HS-27A (cell line): Measurements from ENCODE around the gene GJC1.

Experiments
- DNase-seq: peaks from one replicate; pipeline ENCODE4 v3.0.0-alpha.2; 2012; ENCODE audit warnings: low read depth, missing footprints

Gene GJC1

DNA sequence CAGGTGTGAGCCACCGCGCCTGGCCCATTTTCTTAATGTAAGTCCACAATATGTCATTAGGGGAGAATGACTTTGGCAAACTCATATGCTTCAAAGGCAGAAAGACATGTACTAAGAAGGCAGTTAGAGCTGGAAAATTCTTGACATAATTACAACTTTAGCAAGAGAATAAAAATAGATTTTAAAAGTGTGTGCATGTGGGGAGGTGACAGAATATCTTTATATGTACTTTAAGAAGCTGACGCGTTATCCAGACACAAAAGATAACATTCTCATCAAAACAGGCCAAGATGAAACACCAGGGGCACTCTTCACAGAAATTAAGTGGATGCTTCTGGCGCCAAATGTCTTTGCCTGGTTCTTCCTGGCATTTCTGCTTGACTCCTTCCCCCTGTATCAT is 28.2 kb downstream of the GJC1 start:
- DNase-seq, result no peak

GRCh38 chr17:44798356-44798755 is 31.7 kb downstream of the GJC1 start:
- DNase-seq, result no peak

- DNase-seq, result no peak
Measured at GRCh38 chr17:44797802-44798201, 32.3 kb downstream of the GJC1 start.

DNA sequence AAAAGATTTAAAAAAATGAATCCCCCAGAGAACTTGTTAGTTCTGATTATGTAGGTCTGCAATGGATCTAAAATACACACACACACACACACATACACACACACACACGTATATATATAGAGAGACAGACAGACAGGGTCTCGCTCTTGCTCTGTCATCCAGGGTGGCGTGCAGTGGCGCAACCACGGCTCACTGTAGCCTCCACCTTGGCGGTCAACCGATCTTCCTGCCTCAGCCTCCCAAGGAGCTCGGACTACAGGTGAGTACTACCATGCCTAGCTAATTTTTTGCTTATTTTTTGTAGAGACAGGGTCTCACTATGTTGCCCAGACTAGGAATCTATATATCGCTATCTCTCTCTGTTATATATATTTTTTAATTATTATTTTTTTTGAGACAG is 33.4 kb downstream of the GJC1 start:
- no peak for DNase-seq

GRCh38 chr17:44795928-44796327 is 34.2 kb downstream of the GJC1 start:
- no peak for DNase-seq

DNA sequence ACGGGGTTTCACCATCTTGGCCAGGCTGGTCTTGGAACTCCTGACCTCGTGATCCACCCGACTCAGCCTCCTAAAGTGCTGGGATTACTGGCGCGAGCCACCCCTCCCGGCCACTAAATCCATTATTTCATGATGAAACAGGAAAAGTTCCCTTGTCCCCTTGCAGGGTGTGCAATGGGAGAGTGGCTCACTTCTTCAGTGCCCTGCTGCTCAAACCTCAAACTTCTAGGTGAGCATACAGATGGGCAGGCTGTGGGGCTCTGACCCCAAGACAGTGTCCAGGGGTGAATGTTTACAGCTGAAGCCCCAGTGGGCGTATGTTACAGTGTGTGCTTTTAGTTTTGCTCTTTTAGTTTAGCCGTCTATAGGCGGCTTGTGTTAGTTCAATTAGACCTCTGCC is 34.7 kb downstream of the GJC1 start:
- DNase-seq, result no peak

- no peak for DNase-seq
Measured at GRCh38 chr17:44794851-44795413, 35.2 kb downstream of the GJC1 start.

- no peak for DNase-seq
Measured at GRCh38 chr17:44793885-44794842, 35.9 kb downstream of the GJC1 start.

- no peak for DNase-seq
Measured at GRCh38 chr17:44792276-44792675, 37.8 kb downstream of the GJC1 start.

- DNase-seq, result no peak
Measured at GRCh38 chr17:44788139-44788538, 41.9 kb downstream of the GJC1 start.

- DNase-seq, result no peak
Measured at GRCh38 chr17:44787271-44787940, 42.7 kb downstream of the GJC1 start.

- DNase-seq, result no peak
Measured at GRCh38 chr17:44786551-44787081, 43.5 kb downstream of the GJC1 start.

GRCh38 chr17:44785921-44786320 is 44.2 kb downstream of the GJC1 start:
- DNase-seq, result no peak

DNA sequence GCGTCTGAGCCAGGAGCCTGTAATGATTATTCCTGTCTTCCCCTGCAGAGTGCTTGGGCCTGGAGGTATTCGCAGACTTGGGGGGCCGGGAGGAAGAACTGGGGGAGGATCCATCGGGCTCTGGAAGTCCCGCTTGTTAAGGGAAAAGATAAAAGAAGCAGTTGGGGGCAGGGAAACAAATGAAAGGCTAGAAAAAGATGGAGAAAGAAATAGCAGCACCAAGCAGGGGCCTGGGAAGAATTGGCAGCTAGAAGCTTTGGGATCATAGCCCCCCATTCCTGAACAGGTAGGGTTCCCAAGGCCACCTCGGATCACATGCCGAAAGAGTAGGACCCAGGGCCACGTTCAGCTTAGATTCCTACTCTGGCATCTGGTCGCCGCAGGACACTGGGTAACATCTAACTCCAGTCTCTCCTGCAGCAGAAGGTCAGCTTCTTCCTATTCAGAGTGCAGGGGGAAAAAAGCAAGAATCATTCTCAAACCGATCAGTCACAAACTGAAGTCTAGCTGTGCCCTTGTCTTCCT is 47.7 kb downstream of the GJC1 start:
- DNase-seq, result no peak

GRCh38 chr17:44781551-44782325 is 48.3 kb downstream of the GJC1 start:
- no peak for DNase-seq

DNA sequence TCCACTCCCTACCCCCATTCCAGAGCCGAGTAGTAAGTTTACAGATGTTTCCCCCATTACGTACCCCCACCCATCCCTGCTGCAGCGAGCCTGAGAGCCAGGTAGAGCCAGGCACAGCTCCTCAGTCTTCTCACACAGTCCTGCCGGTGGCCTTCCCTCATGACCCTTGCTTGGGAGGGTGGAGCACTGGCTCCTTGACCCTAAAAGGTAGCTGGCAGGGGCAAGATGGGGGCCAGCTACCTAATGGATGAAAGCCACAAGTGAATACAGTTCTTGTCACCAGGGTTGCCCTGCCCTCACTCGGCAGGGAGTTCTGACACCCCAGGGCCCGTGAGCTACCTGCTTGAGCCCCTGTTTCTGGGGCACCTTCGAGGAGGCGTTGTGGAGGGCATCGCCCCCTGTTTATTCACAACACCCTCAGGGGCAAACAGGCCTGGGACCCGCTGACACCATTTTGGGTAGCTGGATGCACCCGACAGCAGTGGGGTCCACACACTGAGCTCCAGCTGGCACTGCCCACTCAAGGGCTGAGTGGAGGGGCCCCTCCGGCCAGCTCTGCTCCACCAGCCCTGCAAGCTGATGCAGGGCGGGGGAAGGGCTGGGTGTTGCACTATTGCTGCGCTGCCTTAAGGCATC is 49.1 kb downstream of the GJC1 start:
- DNase-seq, result no peak

GRCh38 chr17:44780161-44780560 is 49.9 kb downstream of the GJC1 start:
- no peak for DNase-seq

GRCh38 chr17:44779211-44780025 is 50.7 kb downstream of the GJC1 start:
- no peak for DNase-seq

- no peak for DNase-seq
Measured at GRCh38 chr17:44778656-44779210, 51.4 kb downstream of the GJC1 start.
